ENCODE measurements around the gene TLE7.

DNA sequence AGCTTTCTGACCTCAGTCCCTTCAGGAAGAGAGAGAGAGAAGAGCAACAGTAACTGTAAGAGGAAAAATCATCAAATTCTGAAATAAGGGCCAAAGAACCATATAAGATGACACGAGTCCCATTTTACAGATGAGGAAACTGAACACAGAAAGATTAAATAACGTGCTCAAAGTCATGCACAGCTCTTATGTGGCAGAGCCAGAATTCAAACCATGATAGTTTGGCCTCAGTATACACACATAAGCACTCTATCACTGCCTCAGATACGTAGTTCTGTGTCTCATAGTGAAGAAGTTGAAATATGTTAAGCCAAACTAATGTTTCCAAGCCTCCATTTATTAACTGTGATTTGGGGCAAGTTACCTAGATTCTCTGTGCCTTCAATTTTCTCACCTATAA lies 49.2 kb upstream of the TLE7 start:
- TF ChIP-seq, protein P1, sequence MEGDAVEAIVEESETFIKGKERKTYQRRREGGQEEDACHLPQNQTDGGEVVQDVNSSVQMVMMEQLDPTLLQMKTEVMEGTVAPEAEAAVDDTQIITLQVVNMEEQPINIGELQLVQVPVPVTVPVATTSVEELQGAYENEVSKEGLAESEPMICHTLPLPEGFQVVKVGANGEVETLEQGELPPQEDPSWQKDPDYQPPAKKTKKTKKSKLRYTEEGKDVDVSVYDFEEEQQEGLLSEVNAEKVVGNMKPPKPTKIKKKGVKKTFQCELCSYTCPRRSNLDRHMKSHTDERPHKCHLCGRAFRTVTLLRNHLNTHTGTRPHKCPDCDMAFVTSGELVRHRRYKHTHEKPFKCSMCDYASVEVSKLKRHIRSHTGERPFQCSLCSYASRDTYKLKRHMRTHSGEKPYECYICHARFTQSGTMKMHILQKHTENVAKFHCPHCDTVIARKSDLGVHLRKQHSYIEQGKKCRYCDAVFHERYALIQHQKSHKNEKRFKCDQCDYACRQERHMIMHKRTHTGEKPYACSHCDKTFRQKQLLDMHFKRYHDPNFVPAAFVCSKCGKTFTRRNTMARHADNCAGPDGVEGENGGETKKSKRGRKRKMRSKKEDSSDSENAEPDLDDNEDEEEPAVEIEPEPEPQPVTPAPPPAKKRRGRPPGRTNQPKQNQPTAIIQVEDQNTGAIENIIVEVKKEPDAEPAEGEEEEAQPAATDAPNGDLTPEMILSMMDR (IDR thresholded peaks at IDR 0.05; ENCODE audit: borderline replicate concordance, extremely low read depth, low read length, poor library complexity, severe bottlenecking), result no peak
- TF ChIP-seq EZH2 (IDR thresholded peaks at IDR 0.05; ENCODE audit: borderline replicate concordance, low read depth, low read length, severe bottlenecking), result no peak
